SK-N-MC (cell line): ENCODE data around the gene COL27A1.

ENCODE experiments used
- DNase-seq: peaks from one replicate; pipeline ENCODE4 v3.0.0-alpha.2; 2011; ENCODE audit warnings: low read depth, low spot score
- H3K27ac ChIP-seq: fragments of 200-600 bp; sonication (generic); 2 replicates; pipeline ENCODE4 v1.5.1; 2016; ENCODE audit warnings: mixed run types
- H3K36me3 ChIP-seq: fragments of 200-600 bp; sonication (generic); 2 replicates; pipeline ENCODE4 v1.6.1; 2017; ENCODE audit warnings: antibody characterized with exemption, low read length, mixed read lengths; ENCODE audit not compliant: insufficient read depth
- H3K4me3 ChIP-seq: fragments of 200-600 bp; sonication (generic); 2 replicates; pipeline ENCODE4 v1.5.1; 2016
- H3K9ac ChIP-seq: fragments of 200-600 bp; sonication (generic); 2 replicates; pipeline ENCODE4 v1.8.0; 2017; ENCODE audit warnings: mixed run types, mixed read lengths; ENCODE audit not compliant: insufficient read length
- H3K9me3 ChIP-seq: fragments of 200-600 bp; sonication (generic); 2 replicates; pipeline ENCODE4 v1.6.1; 2017; ENCODE audit warnings: low read depth, mild to moderate bottlenecking, antibody characterized with exemption, low read length, moderate library complexity, mixed read lengths
- EZH2 ChIP-seq: fragments of 200-600 bp; sonication (generic); IDR thresholded peaks from one replicate; pipeline ENCODE4 v1.6.1; 2017; ENCODE audit warnings: antibody characterized with exemption
- FOXP2 ChIP-seq: optimal IDR thresholded peaks from 2 replicates; pipeline ENCODE3; 2011; ENCODE audit warnings: mild to moderate bottlenecking, moderate library complexity; ENCODE audit not compliant: insufficient read depth; ENCODE audit errors: extremely low read length, control extremely low read depth
- POLR2AphosphoS5 ChIP-seq: IDR thresholded peaks from 2 replicates; pipeline ENCODE4 v1.6.1; 2012; ENCODE audit warnings: mild to moderate bottlenecking, low read depth, low read length, borderline replicate concordance

Gene COL27A1

GRCh38 chr9:114359801-114360200 is 204.5 kb downstream of the COL27A1 start:
- Histone ChIP-seq H3K9ac (no peak overlapping the region), H3K27ac (no peak overlapping the region), H3K36me3 (peaks cover 87% of the 10 kb centered on the region), H3K4me3 (no peak overlapping the region), H3K9me3 (no peaks in the 10 kb centered on the region)
- no peak for DNase-seq
- TF ChIP-seq FOXP2: no peak
- TF ChIP-seq EZH2: no peak
- TF ChIP-seq POLR2AphosphoS5: no peak

- TF ChIP-seq EZH2 (no peak), FOXP2 (no peak), POLR2AphosphoS5 (no peak)
These were observed 206.2 kb downstream of the COL27A1 start for GRCh38 chr9:114361542-114361941.

More at GRCh38 chr9:114361542-114361941, 206.2 kb downstream of the COL27A1 start:
- DNase-seq: no peak
- no peak overlapping the region for H3K27ac ChIP-seq
- H3K9me3 ChIP-seq: no peaks in the 10 kb centered on the region
- H3K36me3 ChIP-seq: peaks cover 82% of the 10 kb centered on the region
- no peak overlapping the region for H3K9ac ChIP-seq
- H3K4me3 ChIP-seq: no peak overlapping the region
